ENCODE data around the gene LRP8.

DNA sequence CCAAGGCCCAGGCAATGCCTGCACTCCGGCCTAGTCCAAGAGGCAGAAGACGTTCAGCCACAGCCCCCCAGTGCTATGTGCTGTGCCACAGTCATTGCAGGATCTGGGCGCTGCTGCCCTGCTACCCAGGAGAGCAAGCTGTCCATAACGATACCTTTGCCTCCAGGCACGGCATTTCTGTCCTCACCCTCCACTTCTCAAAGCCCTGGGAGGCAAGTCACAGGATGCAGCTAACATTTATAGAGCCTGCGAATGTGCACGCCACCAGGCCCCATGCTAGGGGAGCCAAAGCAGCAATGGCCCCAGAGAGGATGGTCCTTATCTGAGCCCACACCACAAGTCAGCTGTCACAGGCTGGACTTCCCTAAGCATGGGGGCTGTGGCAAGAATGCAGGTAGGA is 13.8 kb downstream of the LRP8 start:
- TF ChIP-seq CTCF (IDR thresholded peaks at IDR 0.05) (no peak), EZH2 (IDR thresholded peaks at IDR 0.05) (no peak), EZH2phosphoT487 (IDR thresholded peaks at IDR 0.05) (no peak)
